Left ventricle myocardium superior (tissue), 1 donor: ENCODE measurements around the gene ARID1B. TPM values are rescaled to one million over a fixed set of nuclear protein-coding genes. Genes with fewer than 3 reads are reported as not detected.

Experiments used
- ATAC-seq: fragments of 200-7000 bp; cut with Tn5 transposase; one replicate; pipeline ENCODE4 v1.9.1; 2020; ENCODE audit warnings: mild to moderate bottlenecking, moderate library complexity
- DNase-seq: peaks from one replicate; pipeline ENCODE4 v3.0.0-alpha.2; 2020
- intact Hi-C: fragments of 100-400 bp; cut with micrococcal nuclease; formaldehyde crosslinking; loops from one replicate; pipeline ENCODE4 v1.11.0; 2022
- total RNA-seq: library from RNA; stranded (reverse); fragmentation: NEBNext Ultra II Directional; extraction: Animal tissue kit (Norgen Biotek cat#: 25700); gene quantifications from one replicate; pipeline ENCODE4 v1.2.1, GENCODE V29; 2021
- donor health status: DM: no; HTN: yes; CAD: no; lungs with severe emphysema.

Gene ARID1B
- total RNA-seq, 1 donor from 2014 or later: 46.6 TPM

- intact Hi-C loops: no loop called here
- DNase-seq (no peak), ATAC-seq (no peak)
Observed at GRCh38 chr6:157223021-157223430, 445.8 kb downstream of the ARID1B start.

- no peak for DNase-seq
- no peak for ATAC-seq
- intact Hi-C loops: no loop called here
Observed at GRCh38 chr6:157223511-157223910, 446.3 kb downstream of the ARID1B start.

GRCh38 chr6:157224178-157224950, 447.2 kb downstream of the ARID1B start:
- no peak for DNase-seq
- intact Hi-C loops: no loop called here

GRCh38 chr6:157224951-157225574, 447.9 kb downstream of the ARID1B start:
- intact Hi-C loops: no loop called here
- ATAC-seq (no peak), DNase-seq (no peak)

More at GRCh38 chr6:157224178-157224950, 447.2 kb downstream of the ARID1B start:
- ATAC-seq: no peak

- peak; percentile 55 for DNase-seq
- peak; percentile 43 for ATAC-seq
- intact Hi-C loops: no loop called here
Observed at GRCh38 chr6:157225575-157225995, 448.4 kb downstream of the ARID1B start.

- DNase-seq (no peak), ATAC-seq (peak; percentile 81)
- intact Hi-C loops: no loop called here
Observed at GRCh38 chr6:157226026-157226625, 448.9 kb downstream of the ARID1B start.

- ATAC-seq (peak; percentile 30), DNase-seq (no peak)
- intact Hi-C loops: no loop called here
Observed at GRCh38 chr6:157226761-157227160, 449.6 kb downstream of the ARID1B start.

- DNase-seq (no peak), ATAC-seq (no peak)
- intact Hi-C loops: no loop called here
Observed at GRCh38 chr6:157227202-157228166, 450.3 kb downstream of the ARID1B start.

GRCh38 chr6:157228426-157229131, 451.4 kb downstream of the ARID1B start:
- ATAC-seq: no peak
- no peak for DNase-seq
- intact Hi-C loops: no loop called here

- no peak for DNase-seq
- no peak for ATAC-seq
- intact Hi-C loops: no loop called here
Observed at GRCh38 chr6:157229132-157229618, 452.0 kb downstream of the ARID1B start.

- DNase-seq: no peak
- intact Hi-C loops: no loop called here
- ATAC-seq: no peak
Observed at GRCh38 chr6:157229713-157230112, 452.5 kb downstream of the ARID1B start.

- ATAC-seq (no peak), DNase-seq (no peak)
- intact Hi-C loops: no loop called here
Observed at GRCh38 chr6:157230910-157231309, 453.7 kb downstream of the ARID1B start.

GRCh38 chr6:157232161-157232895, 455.1 kb downstream of the ARID1B start:
- ATAC-seq (no peak), DNase-seq (no peak)
- intact Hi-C loops: no loop called here

- intact Hi-C loops: no loop called here
- no peak for ATAC-seq
- no peak for DNase-seq
Observed at GRCh38 chr6:157233156-157233555, 456.0 kb downstream of the ARID1B start.

GRCh38 chr6:157233686-157234085, 456.5 kb downstream of the ARID1B start:
- intact Hi-C loops: no loop called here
- DNase-seq: no peak
- no peak for ATAC-seq

- DNase-seq: peak; percentile 77
- peak; percentile 86 for ATAC-seq
- intact Hi-C loops: no loop called here
Observed at GRCh38 chr6:157235600-157236039, 458.4 kb downstream of the ARID1B start.

GRCh38 chr6:157236040-157236725, 459.0 kb downstream of the ARID1B start:
- intact Hi-C loops: no loop called here

More at GRCh38 chr6:157236040-157236725, 459.0 kb downstream of the ARID1B start:
- ATAC-seq: peak; percentile 59
- peak; percentile 43 for DNase-seq
